ENCODE measurements around the gene TCIRG1.
"Not testable (repeated sequence)": the region's sequence is repeated elsewhere in the genome, so short reads cannot be mapped to it uniquely, and the experiment has no call there.

Gene TCIRG1

GRCh38 chr11:68038718-68039525, at the start of gene TCIRG1:
TCIRG1 (plus strand) TSS chr11:68039025; CDS start chr11:68041272, 2,247 bp downstream.
- peak; percentile 37 for DNase-seq (ENCODE audit: low spot score)

GRCh38 chr11:67990546-67991346, 48.1 kb upstream of the TCIRG1 start:
- not testable (repeated sequence) for DNase-seq (ENCODE audit: low spot score)

- DNase-seq (ENCODE audit: low spot score), result not testable (repeated sequence)
Measured at GRCh38 chr11:67991347-67992121, 47.3 kb upstream of the TCIRG1 start.

GRCh38 chr11:67993821-67994220, 45.0 kb upstream of the TCIRG1 start:
- peak; percentile 65 for DNase-seq (ENCODE audit: low spot score)

GRCh38 chr11:67994387-67994786, 44.4 kb upstream of the TCIRG1 start:
- DNase-seq (ENCODE audit: low spot score), result not testable (repeated sequence)

- DNase-seq (ENCODE audit: low spot score), result not testable (repeated sequence)
Measured at GRCh38 chr11:67995129-67995528, 43.7 kb upstream of the TCIRG1 start.

- not testable (repeated sequence) for DNase-seq (ENCODE audit: low spot score)
Measured at GRCh38 chr11:67995579-67995978, 43.2 kb upstream of the TCIRG1 start.

- DNase-seq (ENCODE audit: low spot score), result no peak
Measured at GRCh38 chr11:67996051-67996450, 42.8 kb upstream of the TCIRG1 start.

GRCh38 chr11:67996622-67997474, 42.0 kb upstream of the TCIRG1 start:
- DNase-seq (ENCODE audit: low spot score), result peak; percentile 88

- DNase-seq (ENCODE audit: low spot score), result peak; percentile 64
Measured at GRCh38 chr11:67997475-67997921, 41.3 kb upstream of the TCIRG1 start.

- DNase-seq (ENCODE audit: low spot score), result peak; percentile 89
Measured at GRCh38 chr11:67998150-67999045, 40.4 kb upstream of the TCIRG1 start.

- no peak for DNase-seq (ENCODE audit: low spot score)
Measured at GRCh38 chr11:67999201-67999629, 39.6 kb upstream of the TCIRG1 start.

GRCh38 chr11:67999704-68000103, 39.1 kb upstream of the TCIRG1 start:
- no peak for DNase-seq (ENCODE audit: low spot score)

GRCh38 chr11:68002575-68002937, 36.3 kb upstream of the TCIRG1 start:
- DNase-seq (ENCODE audit: low spot score), result no peak

GRCh38 chr11:68002938-68003845, 35.6 kb upstream of the TCIRG1 start:
- DNase-seq (ENCODE audit: low spot score), result peak; percentile 69

- peak; percentile 87 for DNase-seq (ENCODE audit: low spot score)
Measured at GRCh38 chr11:68003846-68004550, 34.8 kb upstream of the TCIRG1 start, which contains the start of gene UNC93B1. UNC93B1 (minus strand) TSS chr11:68004097; CDS start chr11:68004043, 54 bp downstream.

- no peak for DNase-seq (ENCODE audit: low spot score)
Measured at GRCh38 chr11:68004551-68005335, 34.1 kb upstream of the TCIRG1 start.

Measured in SW480 (cell line).